GM12878 (cell line): ENCODE measurements around the gene UHRF1. TPM values are rescaled to one million over a fixed set of nuclear protein-coding genes. Genes with fewer than 3 reads are reported as not detected.

ENCODE experiments used
- ATAC-seq: fragments of 200-7000 bp; cut with Tn5 transposase; 3 replicates; pipeline ENCODE4 v1.9.1; 2020; ENCODE audit warnings: mild to moderate bottlenecking, moderate library complexity
- BruUV-seq: library from RNA; stranded (reverse); fragments of 400-500 nt; replicated peaks from 2 replicates; lab custom pipeline; 2021; lab: Mats Ljungman, UMichigan
- CTCF ChIA-PET: fragments of 300-600 bp; sonication (Branson Sonifier 250); formaldehyde crosslinking; extraction: SDS; loops from one replicate; lab custom pipeline; 2021; ENCODE audit warnings: inconsistent platforms; lab: Yijun Ruan, JAX
- POLR2A ChIA-PET: fragments of 350-600 bp; formaldehyde crosslinking; extraction: SDS; loops from one replicate; lab custom pipeline; 2021; ENCODE audit warnings: inconsistent platforms; lab: Charles Lee
- RAD21 ChIA-PET: fragments of 300-600 bp; sonication (Branson Sonifier 250); formaldehyde crosslinking; loops from one replicate; lab custom pipeline; 2023; ENCODE audit warnings: antibody characterized with exemption; ENCODE audit not compliant: unreplicated experiment; lab: Charles Lee
- SMC1A ChIA-PET: fragments of 300-600 bp; sonication (Branson Sonifier 250); formaldehyde crosslinking; loops from one replicate; lab custom pipeline; 2023; ENCODE audit not compliant: unreplicated experiment, uncharacterized antibody; lab: Charles Lee
- DNase-seq: peaks from one replicate; pipeline ENCODE4 v3.0.0-alpha.2; 2011; ENCODE audit warnings: low read depth, low spot score
- FAIRE-seq: peaks from 3 replicates; lab custom pipeline; 2011; peaks lifted over from hg19 to GRCh38; lab: Jason Lieb, UNC
- H2AFZ ChIP-seq: 2 replicates; pipeline ENCODE4 v1.6.0; 2011; ENCODE audit warnings: low read depth, low read length, control low read depth; ENCODE audit not compliant: control insufficient read depth
- H3K27ac ChIP-seq: 2 replicates; pipeline ENCODE4 v1.5.1; 2011; ENCODE audit warnings: control low read depth; ENCODE audit not compliant: control insufficient read depth, insufficient read depth
- H3K27me3 ChIP-seq, 2 experiments: replicated peaks in 1 of 2; 2 replicates each; pipeline versions ENCODE4 v1.6.0 to v1.6.1; 2011; ENCODE audit warnings: low read length in 1 of 2; ENCODE audit not compliant: control insufficient read depth in 2 of 2, insufficient read depth in 2 of 2
- H3K36me3 ChIP-seq, 2 experiments: 2 replicates each; pipeline ENCODE4 v1.5.1; 2011; ENCODE audit warnings: low read length in 1 of 2; ENCODE audit not compliant: control insufficient read depth in 2 of 2, insufficient read depth in 2 of 2
- H3K4me1 ChIP-seq: 2 replicates; pipeline ENCODE4 v1.6.1; 2011; ENCODE audit warnings: mild to moderate bottlenecking, low read length, moderate library complexity, mixed read lengths; ENCODE audit not compliant: control insufficient read depth, insufficient read depth
- H3K4me2 ChIP-seq: 2 replicates; pipeline ENCODE4 v1.6.0; 2011; ENCODE audit warnings: control low read depth; ENCODE audit not compliant: control insufficient read depth, insufficient read depth
- H3K4me3 ChIP-seq: fragments of 200-600 bp; sonication (generic); 2 replicates; pipeline ENCODE4 v1.5.1; 2016
- H3K79me2 ChIP-seq: 2 replicates; pipeline ENCODE4 v1.6.0; 2011; ENCODE audit warnings: low read length; ENCODE audit not compliant: control insufficient read depth, insufficient read depth
- H3K9ac ChIP-seq: 2 replicates; pipeline ENCODE4 v1.8.0; 2011; ENCODE audit warnings: low read length, control low read depth, mixed read lengths; ENCODE audit not compliant: control insufficient read depth, insufficient read depth
- H3K9me3 ChIP-seq: replicated peaks from 3 replicates; pipeline ENCODE4 v1.5.1; 2011; ENCODE audit warnings: mild to moderate bottlenecking, low read length; ENCODE audit not compliant: control insufficient read depth, insufficient read depth
- H4K20me1 ChIP-seq: 2 replicates; pipeline ENCODE4 v1.6.0; 2011; ENCODE audit not compliant: control insufficient read depth, insufficient read depth
- BMI1 ChIP-seq: fragments of 450-650 bp; IDR thresholded peaks from 2 replicates; pipeline ENCODE4 v1.6.1; 2016; ENCODE audit warnings: mild to moderate bottlenecking, moderate library complexity, borderline replicate concordance
- KLF5 ChIP-seq: fragments of 450-650 bp; IDR thresholded peaks from 2 replicates; pipeline ENCODE4 v1.6.1; 2014; ENCODE audit warnings: mild to moderate bottlenecking; ENCODE audit not compliant: partially characterized antibody
- NFYA ChIP-seq: IDR thresholded peaks from 2 replicates; pipeline ENCODE4 v1.6.1; 2011; ENCODE audit warnings: low read depth, mild to moderate bottlenecking, low read length, improper control_type of control experiment, borderline replicate concordance
- NR2C1 ChIP-seq: fragments of 450-650 bp; IDR thresholded peaks from 2 replicates; pipeline ENCODE4 v1.6.1; 2017; ENCODE audit warnings: antibody characterized with exemption, mild to moderate bottlenecking, moderate library complexity
- NR2F1 ChIP-seq: fragments of 450-650 bp; conservative IDR thresholded peaks from 2 replicates; pipeline ENCODE4 v1.6.1; 2017; ENCODE audit warnings: mild to moderate bottlenecking
- PAX5 ChIP-seq: IDR thresholded peaks from 2 replicates; pipeline ENCODE4 v1.6.1; 2011; ENCODE audit warnings: low read depth, low read length, borderline replicate concordance
- PML ChIP-seq: IDR thresholded peaks from 2 replicates; pipeline ENCODE4 v1.6.1; 2012; ENCODE audit warnings: low read length, inconsistent platforms
- SMARCA5 ChIP-seq: fragments of 450-650 bp; IDR thresholded peaks from 2 replicates; pipeline ENCODE4 v1.6.1; 2017; ENCODE audit warnings: mild to moderate bottlenecking
- SP1 ChIP-seq: IDR thresholded peaks from one replicate; pipeline ENCODE4 v1.6.1; 2011; ENCODE audit warnings: low read depth, low read length
- ZBTB33 ChIP-seq: fragments of 450-650 bp; IDR thresholded peaks from 2 replicates; pipeline ENCODE4 v1.6.1; 2017; ENCODE audit warnings: mild to moderate bottlenecking
- ZNF207 ChIP-seq: fragments of 450-650 bp; IDR thresholded peaks from 2 replicates; pipeline ENCODE4 v1.6.1; 2014; ENCODE audit warnings: antibody characterized with exemption, mild to moderate bottlenecking, borderline replicate concordance
- ZSCAN29 ChIP-seq: fragments of 450-650 bp; IDR thresholded peaks from 2 replicates; pipeline ENCODE4 v1.6.1; 2017; ENCODE audit warnings: mild to moderate bottlenecking, moderate library complexity
- WGBS: methylation state at CpG from one replicate; pipeline ENCODE4 v1.1.6; 2016; ENCODE audit warnings: low lambda C conversion rate; ENCODE audit not compliant: insufficient replicate concordance, insufficient coverage; ENCODE audit errors: missing lambda C conversion rate; 5-methylcytosine and 5-hydroxymethylcytosine counted together
- in situ Hi-C: fragments of 300-500 bp; cut with MboI; formaldehyde crosslinking; loops from 9 replicates; pipeline ENCODE4 v1.14.3; 2018; ENCODE audit warnings: mixed read lengths
- intact Hi-C: fragments of 100-400 bp; cut with micrococcal nuclease; formaldehyde crosslinking; loops from one replicate; pipeline ENCODE4 v1.14.2; 2022; ENCODE audit not compliant: unreplicated experiment
- polyA plus RNA-seq, 11 experiments: library from polyadenylated mRNA; depleted of rRNA in 4 of 11; unstranded in 6 of 11; stranded (reverse) in 5 of 11; fragments of >200 nt; fragmentation: Nextera tagmentation in 4 of 11; fragmentation: Illumina TruSeq in 1 of 11; extraction: Ambion mirVana in 4 of 11; extraction: Trizol in 1 of 11; gene quantifications; 1 replicate in 1 of 11; 2 replicates in 10 of 11; pipeline versions ENCODE4 v1.2.1 to v1.2.3, GENCODE V29; 2011 to 2016; ENCODE audit warnings: inconsistent platforms in 2 of 11, missing spikeins in 2 of 11, low read depth in 1 of 11
- total RNA-seq, 4 experiments: library from RNA; depleted of rRNA in 3 of 4; stranded (reverse); fragments of >200 nt in 3 of 4; fragmentation: Illumina TruSeq in 1 of 4; extraction: Trizol in 1 of 4; gene quantifications; 2 replicates each; pipeline versions ENCODE4 v1.2.1 to v1.2.3, GENCODE V29; 2013 to 2021
- TF ChIP-seq, protein P1 (sequence below): IDR thresholded peaks from 2 replicates; pipeline ENCODE4 v1.6.1; 2012; ENCODE audit warnings: low read depth, low read length, improper control_type of control experiment
- TF ChIP-seq, protein P2 (sequence below): fragments of 450-650 bp; IDR thresholded peaks from 2 replicates; pipeline ENCODE4 v1.6.1; 2018; ENCODE audit warnings: mild to moderate bottlenecking, low read depth, moderate library complexity; ENCODE audit not compliant: partially characterized antibody
- TF ChIP-seq, protein P3 (sequence below): fragments of 450-650 bp; IDR thresholded peaks from 2 replicates; pipeline ENCODE4 v1.6.1; 2017; ENCODE audit warnings: antibody characterized with exemption, mild to moderate bottlenecking, moderate library complexity
- TF ChIP-seq, protein P4 (sequence below): fragments of 450-650 bp; IDR thresholded peaks from 2 replicates; pipeline ENCODE4 v1.6.1; 2014; ENCODE audit warnings: mild to moderate bottlenecking

Gene UHRF1
- total and polyA plus RNA-seq, 10 of the 15 experiments (the other 5 are each of a cell fraction or from before 2014, with no cell fraction given): 13.0 to 109 (median 37.7) TPM

- ChIA-PET CTCF (no interaction called here), POLR2A (no interaction called here), SMC1A (no interaction called here), RAD21 (no interaction called here)
- in situ Hi-C loops: no loop called here
- Histone ChIP-seq H3K36me3 (peaks cover 0 to 5% of the 10 kb centered on the region in 2 experiments; a peak in 2 of 4 replicates), H2AFZ (no peak overlapping the region), H3K9ac (no peak overlapping the region), H3K27ac (no peak overlapping the region), H3K4me3 (no peak overlapping the region), H3K9me3 (no peaks in the 10 kb centered on the region; the same call in 2 of the 3 replicates), H4K20me1 (0 out of 2 replicates have a peak, but pooled peaks cover 3% of the 10 kb centered on the region), H3K4me1 (no peaks in the 10 kb centered on the region), H3K27me3 (no peaks in the 10 kb centered on the region), H3K79me2 (peaks cover 29% of the 10 kb centered on the region), H3K4me2 (no peak overlapping the region)
- ATAC-seq (no peak), DNase-seq (no peak), FAIRE-seq (no peak)
- intact Hi-C loops: no loop called here
- BruUV-seq: no TSS peak
- 30% methylated on average over 5 of the region's 5 CpGs for WGBS
- TF ChIP-seq ZBTB33 (no peak), SP1 (no peak), NR2C1 (no peak), PAX5 (no peak), PML (no peak), NR2F1 (no peak), KLF5 (no peak), ZSCAN29 (no peak), NFYA (no peak), ZNF207 (no peak), BMI1 (no peak), SMARCA5 (no peak)
- TF ChIP-seq, protein P1, sequence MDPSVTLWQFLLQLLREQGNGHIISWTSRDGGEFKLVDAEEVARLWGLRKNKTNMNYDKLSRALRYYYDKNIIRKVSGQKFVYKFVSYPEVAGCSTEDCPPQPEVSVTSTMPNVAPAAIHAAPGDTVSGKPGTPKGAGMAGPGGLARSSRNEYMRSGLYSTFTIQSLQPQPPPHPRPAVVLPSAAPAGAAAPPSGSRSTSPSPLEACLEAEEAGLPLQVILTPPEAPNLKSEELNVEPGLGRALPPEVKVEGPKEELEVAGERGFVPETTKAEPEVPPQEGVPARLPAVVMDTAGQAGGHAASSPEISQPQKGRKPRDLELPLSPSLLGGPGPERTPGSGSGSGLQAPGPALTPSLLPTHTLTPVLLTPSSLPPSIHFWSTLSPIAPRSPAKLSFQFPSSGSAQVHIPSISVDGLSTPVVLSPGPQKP: no peak
- TF ChIP-seq, protein P2, sequence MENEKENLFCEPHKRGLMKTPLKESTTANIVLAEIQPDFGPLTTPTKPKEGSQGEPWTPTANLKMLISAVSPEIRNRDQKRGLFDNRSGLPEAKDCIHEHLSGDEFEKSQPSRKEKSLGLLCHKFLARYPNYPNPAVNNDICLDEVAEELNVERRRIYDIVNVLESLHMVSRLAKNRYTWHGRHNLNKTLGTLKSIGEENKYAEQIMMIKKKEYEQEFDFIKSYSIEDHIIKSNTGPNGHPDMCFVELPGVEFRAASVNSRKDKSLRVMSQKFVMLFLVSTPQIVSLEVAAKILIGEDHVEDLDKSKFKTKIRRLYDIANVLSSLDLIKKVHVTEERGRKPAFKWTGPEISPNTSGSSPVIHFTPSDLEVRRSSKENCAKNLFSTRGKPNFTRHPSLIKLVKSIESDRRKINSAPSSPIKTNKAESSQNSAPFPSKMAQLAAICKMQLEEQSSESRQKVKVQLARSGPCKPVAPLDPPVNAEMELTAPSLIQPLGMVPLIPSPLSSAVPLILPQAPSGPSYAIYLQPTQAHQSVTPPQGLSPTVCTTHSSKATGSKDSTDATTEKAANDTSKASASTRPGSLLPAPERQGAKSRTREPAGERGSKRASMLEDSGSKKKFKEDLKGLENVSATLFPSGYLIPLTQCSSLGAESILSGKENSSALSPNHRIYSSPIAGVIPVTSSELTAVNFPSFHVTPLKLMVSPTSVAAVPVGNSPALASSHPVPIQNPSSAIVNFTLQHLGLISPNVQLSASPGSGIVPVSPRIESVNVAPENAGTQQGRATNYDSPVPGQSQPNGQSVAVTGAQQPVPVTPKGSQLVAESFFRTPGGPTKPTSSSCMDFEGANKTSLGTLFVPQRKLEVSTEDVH: no peak
- TF ChIP-seq, protein P3, sequence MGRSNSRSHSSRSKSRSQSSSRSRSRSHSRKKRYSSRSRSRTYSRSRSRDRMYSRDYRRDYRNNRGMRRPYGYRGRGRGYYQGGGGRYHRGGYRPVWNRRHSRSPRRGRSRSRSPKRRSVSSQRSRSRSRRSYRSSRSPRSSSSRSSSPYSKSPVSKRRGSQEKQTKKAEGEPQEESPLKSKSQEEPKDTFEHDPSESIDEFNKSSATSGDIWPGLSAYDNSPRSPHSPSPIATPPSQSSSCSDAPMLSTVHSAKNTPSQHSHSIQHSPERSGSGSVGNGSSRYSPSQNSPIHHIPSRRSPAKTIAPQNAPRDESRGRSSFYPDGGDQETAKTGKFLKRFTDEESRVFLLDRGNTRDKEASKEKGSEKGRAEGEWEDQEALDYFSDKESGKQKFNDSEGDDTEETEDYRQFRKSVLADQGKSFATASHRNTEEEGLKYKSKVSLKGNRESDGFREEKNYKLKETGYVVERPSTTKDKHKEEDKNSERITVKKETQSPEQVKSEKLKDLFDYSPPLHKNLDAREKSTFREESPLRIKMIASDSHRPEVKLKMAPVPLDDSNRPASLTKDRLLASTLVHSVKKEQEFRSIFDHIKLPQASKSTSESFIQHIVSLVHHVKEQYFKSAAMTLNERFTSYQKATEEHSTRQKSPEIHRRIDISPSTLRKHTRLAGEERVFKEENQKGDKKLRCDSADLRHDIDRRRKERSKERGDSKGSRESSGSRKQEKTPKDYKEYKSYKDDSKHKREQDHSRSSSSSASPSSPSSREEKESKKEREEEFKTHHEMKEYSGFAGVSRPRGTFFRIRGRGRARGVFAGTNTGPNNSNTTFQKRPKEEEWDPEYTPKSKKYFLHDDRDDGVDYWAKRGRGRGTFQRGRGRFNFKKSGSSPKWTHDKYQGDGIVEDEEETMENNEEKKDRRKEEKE: no peak
- TF ChIP-seq, protein P4, sequence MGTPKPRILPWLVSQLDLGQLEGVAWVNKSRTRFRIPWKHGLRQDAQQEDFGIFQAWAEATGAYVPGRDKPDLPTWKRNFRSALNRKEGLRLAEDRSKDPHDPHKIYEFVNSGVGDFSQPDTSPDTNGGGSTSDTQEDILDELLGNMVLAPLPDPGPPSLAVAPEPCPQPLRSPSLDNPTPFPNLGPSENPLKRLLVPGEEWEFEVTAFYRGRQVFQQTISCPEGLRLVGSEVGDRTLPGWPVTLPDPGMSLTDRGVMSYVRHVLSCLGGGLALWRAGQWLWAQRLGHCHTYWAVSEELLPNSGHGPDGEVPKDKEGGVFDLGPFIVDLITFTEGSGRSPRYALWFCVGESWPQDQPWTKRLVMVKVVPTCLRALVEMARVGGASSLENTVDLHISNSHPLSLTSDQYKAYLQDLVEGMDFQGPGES: no peak
These were observed 95.8 kb downstream of the UHRF1 start for GRCh38 chr19:5005096-5005495.
